HG03175 (cell line): ENCODE measurements around the gene PAK1.

Experiments
- ATAC-seq: cut with Tn5 transposase; IDR thresholded peaks from one replicate; pipeline ENCODE4 v1.9.1; 2021; ENCODE audit warnings: mild to moderate bottlenecking, moderate library complexity; ENCODE audit not compliant: unreplicated experiment

The PAK1 gene

DNA sequence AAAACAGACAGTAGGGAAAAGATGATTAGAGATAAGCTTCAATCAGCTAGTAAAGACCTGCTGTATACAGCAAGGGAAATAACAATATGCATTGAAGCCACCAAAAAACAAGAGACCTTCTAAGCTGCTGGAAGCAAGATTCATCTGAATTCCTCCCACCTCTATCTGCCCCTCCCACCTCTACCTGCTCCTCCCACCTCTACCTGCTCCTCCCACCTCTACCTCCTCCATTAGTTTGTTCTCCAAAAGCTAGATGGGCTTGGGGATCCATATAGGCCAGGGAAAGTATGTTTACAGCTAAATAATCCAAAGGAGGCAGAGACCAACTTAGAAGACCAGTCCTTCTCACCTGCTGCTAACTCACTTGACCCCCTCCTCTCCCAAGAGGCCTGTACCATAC is 33.2 kb downstream of the PAK1 start:
- ATAC-seq = no peak

DNA sequence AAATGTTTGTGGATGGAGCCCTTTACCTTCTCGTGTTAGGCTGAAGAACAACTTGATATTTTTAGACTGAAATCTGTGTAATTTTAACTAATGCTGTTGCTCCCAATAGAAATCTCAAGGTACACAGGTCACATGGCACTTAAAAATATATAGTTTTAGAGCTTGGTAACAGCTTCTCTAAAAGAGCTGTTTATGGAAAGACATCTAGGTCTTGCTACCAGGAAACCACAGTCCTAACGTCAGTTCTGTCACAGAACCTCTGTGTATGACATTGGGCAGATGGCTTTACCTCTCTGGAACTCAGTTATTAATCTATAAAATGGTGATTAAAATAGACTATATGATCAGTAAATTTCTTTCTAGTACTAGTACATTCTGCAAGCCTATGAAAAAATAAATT is 35.4 kb downstream of the PAK1 start:
- peak; percentile 44 for ATAC-seq

DNA sequence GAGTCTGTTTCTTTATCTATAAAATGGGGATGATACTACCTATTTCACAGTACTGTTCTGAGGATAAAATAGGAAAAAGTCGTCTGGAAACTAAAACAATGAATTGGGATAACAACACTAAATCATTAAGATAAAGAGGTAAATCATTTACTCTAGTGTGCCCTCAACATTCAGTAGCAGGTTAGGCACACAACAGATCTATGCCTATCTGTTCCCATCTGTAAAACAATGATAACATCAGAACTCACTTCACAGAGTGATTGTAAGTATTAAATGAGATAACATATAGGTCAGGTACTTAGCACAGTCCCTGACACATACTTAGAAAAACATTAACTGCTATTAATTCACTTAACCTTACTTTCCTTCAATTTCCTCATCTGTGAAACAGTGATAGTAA is 36.9 kb downstream of the PAK1 start:
- ATAC-seq = no peak

DNA sequence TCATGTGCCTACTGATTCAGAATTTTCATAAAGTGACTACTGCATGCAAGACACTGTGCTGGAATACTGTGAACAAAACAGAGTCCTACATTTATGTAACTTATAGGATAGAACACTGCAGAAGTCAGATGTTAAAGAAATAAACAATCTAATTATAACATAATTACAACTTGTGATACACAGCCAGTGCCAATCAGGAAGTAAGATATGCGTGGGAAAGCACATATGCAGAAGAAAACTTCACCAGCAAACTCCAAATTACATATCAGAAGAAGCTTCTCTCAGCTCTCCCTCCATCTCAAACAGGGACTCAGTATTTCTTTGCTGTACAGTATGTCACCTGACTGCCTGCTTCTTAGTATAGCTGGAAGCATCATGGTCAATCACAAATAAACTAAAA is 37.4 kb downstream of the PAK1 start:
- ATAC-seq = no peak

DNA sequence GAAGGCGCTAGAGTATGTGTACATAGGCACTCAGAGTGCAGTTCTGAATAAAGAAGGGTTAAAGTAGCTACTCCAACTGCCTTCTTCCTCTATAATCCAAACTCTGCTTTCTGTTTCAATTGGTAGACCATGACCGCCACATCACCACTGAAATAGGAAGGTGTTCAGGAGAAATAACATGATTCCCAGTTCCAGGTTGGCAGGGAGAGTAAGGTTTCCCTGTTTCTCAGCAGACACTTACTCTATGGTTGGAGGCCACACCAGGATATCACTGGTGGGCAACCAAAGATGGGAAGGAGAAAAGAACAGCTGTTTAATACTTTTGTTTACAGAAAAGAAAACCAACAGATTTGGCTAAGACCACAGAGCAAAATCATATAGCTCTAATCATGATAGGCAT is 37.9 kb downstream of the PAK1 start:
- ATAC-seq = no peak

DNA sequence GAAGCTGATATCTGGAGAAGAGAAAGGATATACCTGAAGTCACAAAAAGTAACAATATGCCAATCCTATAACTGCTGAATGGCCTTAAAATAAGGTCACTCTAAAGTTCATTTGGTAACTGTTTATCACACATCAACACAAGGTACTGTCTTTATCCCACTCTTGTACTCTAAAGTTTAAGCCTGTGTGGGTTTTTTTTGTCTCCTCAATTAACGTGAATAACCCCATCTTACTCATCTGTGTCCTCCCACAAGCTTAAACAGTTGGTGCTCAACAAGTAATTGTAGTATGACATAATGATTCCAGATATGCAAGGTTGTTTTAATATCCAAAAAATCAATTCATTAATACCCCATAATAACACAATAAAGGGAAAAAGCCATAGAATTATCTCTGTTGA is 42.1 kb downstream of the PAK1 start:
- no peak for ATAC-seq

DNA sequence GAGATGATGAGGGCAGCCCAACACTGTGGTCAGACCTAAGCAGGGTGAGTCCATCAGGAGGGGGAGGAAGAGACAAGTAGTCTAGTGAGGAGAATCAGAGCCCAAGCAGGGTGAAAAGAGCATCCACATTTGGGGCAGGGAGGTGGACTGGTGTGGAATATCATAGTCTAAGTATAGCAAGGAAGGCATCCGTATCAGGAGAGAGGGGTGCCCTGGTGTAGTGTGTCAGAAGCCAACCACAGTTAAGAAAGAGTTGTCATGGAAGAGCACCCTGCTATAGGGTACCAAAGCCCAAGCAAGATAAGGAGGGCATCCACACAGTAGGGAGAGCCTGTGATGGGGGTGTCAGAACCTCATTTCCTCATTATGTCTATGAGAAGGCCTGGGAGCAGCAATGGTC is 45.3 kb downstream of the PAK1 start:
- ATAC-seq = no peak

DNA sequence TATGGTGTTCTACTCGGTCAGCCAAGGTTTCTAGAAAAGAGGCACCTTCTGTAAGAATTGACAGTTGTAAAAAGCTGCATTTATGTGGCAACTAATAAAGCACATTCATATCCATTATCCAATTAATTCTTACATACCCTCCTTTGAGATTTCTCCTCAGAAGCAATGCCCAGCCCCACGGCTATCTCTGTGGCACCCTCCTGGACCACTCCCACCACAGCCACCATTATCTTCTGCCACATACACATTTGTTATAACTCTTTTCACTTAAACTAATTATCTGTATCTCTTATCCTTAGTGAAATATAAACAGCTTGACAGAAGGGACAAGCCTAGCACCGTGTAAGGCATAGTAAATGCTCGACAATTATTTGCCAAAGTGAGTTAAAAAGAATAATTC is 48.5 kb downstream of the PAK1 start:
- no peak for ATAC-seq

DNA sequence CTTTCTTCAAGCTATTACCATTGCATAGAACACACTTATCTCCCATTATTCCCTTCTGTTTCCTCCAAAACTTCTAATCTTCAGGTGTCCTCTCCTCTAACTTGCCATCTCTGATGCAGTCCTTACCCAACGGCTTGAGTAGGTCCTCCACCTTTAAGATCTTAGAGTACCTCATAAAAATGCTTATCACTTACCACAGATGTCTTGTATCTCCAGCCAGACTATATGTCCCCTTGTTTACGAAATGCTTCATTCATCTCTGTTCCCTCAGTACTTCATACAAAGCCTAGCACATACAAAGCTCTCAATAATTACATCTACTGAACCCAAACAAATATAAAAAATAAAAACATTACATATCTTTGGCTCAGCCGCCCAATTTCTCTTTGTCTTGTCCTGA is 49.2 kb downstream of the PAK1 start:
- no peak for ATAC-seq

DNA sequence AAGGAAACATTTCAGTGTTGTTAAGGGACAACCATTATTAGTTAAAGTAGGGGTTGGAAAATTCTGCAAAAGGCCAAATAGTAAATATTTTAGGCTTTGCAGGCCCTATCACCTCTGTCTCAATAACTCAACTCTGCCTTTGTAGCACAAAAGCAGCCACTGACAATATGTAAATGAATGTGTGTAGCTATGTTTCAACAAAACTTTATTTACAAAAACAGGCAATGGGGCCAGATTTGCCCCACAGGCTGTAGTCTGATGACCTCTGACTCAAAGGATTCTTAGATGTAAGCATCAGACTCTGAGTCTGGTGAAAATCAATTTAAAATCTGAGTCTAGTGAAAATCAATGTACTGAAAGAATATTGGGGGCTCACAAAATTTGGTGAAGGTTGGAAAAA is 50.3 kb downstream of the PAK1 start:
- no peak for ATAC-seq

DNA sequence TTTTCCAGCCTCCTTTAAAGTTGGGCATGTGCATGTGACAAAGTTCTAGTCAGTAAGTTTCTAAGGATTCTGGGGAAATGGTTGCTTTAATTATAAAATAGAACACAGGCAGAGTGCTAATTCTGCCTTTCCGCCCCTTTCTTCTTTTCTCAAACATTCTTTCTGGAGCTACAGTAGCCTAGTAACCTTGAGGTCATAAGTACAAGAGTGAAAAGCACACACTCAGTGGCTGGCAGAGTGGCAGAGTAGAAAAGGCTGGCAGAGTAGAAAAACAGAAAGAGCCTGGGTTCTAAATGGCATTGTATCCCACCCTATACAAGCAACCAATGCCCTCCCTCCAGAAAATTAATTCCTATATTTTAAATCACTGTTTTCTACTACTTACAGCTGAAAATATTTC is 51.2 kb downstream of the PAK1 start:
- ATAC-seq = no peak

DNA sequence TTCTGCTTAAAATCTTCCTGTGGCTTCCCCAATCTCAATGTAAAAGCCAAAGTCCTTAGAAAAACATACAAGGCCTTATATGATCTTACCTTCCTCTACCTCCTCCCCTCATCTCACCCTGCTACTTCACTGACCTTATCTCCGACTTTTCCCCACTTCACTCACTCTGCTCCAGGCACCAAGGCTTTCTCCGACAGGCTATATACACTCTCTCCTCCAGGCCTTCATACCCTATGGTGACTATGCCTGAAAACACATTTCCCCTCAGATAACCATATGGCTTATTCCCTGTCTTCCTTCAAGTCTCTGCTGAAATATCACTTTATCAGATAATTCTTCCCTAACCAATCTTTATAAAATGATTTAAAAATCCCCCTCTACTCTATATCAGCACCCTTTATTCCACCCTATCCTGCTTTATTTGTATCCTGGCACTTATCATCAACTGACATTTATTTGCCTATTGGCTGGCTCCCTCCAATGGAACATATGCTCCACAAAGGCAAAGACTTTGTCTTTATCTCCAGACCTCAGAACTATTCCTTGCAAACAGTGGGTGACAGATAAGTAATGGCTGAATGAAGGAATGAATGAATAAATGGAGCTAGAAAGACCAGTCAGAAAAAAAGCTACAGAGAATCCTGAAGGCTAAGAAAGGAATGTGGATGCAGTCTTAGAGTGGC is 52.7 kb downstream of the PAK1 start:
- ATAC-seq = no peak

DNA sequence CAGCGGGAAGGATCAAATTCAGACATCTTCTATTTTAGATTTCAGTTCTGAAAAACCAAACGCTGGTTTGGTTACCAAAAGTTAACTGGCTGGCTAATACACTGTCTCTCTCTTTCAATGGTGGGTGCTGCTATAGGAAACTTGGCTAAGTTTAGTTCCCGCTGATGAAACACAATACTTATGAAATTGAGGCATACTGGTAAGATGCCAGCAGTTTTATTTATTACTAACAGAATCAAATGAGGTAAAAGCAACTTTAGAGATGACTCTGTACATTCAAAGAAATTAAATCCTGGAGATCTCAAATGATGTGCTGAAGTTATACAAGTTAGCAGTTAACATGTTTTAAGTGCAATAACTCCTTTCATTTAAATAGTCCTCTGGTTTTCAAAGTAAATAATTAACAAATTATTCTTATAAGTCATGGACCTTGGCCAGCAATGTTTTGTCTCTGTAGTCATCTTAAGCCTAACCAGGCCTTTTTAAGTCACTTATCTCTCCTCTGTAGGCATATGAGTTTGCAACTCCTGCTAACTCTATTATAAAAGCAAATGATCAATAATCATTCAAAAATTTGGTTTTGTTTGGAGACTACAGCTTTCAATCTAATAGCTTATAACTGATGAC is 54.8 kb downstream of the PAK1 start:
- peak; percentile 26 for ATAC-seq

DNA sequence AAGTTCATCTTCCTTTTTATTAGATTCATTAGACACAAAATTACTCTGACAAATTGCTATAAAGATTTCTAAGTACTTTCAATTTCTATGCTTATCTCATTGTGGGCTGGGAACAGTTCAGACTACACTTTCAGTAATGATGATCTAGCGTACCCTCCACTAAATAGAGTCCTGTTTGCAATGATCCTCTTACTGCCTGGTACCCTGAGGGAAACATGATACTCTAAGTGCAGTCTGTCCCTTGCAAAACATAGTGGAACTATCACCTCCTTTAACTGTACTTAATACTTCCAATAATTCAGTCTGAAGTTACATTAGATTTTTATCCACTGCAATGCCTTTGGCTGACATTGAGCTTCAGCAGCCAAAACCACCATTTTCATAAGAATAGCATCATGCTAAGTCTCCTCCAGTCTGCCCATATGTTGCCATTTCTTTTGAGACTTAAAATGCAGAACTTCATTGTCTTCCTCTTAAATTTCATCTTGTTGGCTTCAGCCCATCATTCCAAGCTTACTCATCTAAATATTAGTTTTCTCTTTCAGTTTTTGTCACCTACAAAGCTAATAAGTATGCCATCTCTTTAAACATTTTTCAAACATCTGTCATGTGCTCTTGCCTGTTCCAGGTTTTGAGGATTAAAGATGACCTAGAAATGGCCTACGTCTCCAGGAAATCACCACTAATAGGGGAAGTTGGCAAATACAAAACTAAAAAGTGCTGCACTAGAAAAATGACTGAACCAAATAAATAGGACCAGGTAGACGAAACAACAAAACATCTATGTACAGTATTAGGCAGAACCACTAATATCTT is 55.5 kb downstream of the PAK1 start:
- ATAC-seq = peak; percentile 47

DNA sequence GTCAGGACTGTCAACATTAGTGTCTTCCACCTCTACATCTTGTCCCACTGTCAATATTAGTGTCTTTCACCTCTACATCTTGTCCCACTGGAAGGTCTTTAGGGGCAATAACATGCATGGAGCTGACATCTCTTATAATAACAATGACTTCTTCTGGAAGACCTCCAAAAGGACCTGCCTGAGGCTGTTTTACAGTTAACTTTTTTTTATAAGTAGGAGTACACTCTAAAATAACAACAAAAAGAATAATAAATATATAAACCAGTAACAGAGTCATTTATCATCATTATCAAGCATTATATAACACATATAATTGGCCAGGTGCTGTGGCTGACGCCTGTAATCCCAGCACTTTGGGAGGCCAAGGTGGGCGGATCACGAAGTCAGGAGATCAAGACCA is 57.5 kb downstream of the PAK1 start:
- ATAC-seq = no peak

DNA sequence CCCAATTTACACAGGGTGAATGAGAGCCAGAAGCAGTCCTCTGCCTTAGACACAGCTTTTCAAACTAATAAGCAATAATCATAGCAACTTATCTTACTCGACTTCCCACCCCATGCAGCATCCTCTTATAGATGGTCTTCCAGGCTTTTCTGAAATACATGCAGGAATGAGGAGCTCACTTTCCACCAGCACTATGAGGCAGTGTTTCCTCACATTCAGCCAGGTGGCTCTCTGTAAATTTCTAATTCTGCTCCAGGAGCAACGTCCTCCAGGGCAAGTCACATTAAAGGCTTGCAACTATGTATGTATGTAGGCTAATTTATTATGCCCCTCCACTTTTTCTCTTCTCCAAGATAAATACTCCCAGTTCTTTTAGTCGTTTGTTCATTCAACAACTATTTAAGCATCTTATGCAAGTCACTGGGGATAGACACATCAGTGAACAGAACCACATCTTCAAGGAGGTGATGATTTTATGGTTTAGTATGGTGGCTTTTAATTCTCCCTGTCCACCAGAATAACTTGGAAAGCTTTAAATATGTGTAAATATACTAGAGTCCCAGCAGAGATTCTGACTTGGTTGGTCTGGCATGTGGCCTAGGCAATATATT is 59.9 kb downstream of the PAK1 start:
- ATAC-seq = no peak

DNA sequence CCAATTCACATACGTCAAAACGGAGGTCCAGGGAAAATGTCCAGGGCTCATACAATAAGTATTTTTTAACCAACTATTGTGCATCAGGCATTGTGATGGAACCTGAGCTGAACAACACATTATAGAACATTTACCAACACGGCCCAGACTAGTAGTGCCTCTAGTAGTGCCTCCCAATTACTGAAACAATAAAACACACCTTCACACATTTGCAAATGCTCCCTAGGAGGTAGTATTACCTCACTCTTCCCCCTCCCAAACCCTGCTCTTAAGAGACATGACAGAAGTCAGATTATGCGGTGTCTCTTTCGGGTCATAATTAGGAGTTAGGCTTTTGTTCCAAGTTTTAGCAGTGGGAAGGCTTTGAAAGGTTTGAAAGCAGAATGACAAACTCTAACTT is 61.1 kb downstream of the PAK1 start:
- ATAC-seq = no peak

DNA sequence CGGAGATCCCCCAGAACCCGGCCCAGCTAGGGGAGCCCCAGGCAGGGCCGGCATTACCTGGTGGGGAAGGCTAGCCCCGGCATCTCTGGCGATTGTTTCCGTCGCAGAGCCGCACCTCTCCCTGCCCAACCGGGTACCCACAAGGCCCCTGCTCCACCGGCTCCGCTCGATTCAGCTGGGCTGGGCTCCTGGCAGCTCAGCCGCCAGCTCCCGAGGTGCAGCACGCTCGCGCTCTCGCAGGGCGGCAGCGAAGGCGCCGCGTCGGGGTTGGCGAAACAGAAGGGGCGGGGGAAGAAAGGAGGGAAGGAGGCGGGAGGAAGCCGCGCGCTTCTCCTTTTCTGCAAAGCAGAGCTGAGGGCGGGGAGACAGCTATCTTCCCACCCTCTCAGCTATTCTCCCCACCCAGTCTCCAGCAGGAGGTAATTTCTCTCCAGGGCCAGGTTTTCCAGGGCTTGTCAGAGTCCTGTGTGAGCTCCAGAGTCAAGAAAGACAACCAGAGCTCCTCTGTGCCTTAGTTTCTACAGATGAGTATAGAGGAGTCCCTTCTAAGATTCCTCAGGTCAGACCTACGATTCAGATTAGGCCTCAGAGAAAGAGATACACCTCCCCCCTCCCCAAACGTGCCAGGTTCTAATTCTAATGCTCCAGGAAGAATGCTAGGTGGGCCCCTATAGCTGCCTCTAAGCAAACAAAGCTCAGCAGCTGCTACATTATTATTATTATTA is 62.0 kb downstream of the PAK1 start:
- peak; percentile 91 for ATAC-seq

DNA sequence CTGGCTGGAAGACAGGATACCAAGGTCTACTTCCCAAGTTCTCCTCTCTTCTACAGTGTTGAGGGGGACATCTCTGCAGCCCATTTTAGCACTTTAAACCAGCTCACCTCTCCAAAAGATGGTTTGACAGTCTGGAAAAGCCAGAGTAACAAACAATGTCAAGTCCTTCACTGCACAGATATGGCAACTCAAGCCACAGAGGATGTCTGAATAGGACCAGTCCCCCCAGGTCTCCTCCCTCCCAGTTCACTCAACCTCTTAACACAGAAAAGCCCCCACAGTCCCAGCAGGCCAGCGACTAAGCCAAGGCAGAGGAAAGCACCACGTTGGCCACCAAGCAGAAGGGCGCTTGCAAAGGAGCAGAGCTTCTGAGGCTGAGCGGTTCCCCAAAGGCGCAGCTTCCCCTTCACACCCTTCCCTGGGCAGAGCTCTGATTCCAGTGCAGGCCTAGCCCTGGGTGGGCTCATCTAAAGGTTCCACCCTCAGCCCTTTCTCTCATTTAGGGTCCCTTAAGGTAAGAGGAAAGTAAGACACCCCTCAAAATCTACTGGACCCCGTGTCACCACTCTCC is 62.7 kb downstream of the PAK1 start:
- ATAC-seq = peak; percentile 45

DNA sequence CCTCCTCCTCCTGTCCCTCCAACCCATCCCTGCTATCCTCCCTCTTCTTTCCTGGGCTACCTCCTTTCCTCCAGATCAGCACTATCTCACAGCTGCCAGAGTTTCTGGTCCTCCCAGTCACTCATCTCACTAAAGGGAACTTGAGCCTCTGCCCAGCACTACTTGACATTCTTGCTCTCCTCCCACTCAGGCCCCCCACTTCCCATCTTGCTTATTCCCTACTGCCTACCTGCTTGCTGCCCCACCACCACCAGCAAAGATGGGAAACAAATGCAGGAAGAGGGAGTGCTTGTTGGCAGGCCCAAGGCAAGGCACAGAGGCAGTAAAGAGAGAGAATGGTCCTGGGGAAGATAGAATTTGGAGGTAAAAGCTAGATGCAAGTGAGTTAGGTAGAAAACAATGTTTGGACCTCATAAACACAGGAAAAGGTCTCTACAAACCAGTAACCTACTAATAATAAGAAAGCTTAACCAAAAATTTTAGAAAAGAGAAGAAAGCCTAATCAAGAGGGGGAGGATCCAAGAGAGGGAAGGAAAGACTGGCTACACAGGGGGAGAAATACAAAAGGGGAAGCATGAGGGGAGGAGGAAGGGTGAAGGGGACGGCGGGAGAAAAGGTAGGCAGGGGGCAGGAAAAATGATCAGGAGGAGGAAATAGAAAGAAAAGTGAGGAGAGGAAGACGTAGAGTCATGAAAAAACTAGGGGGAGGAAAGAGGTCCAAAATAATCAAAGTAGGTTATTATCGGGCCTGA is 63.6 kb downstream of the PAK1 start:
- ATAC-seq = no peak
